ENCODE measurements around the gene DPEP3.

Gene DPEP3

GRCh38 chr16:67930678-67931211, 49.6 kb downstream of the DPEP3 start:
- DNase-seq (ENCODE audit: low read depth): no peak

- DNase-seq (ENCODE audit: low read depth): no peak
These were observed 50.1 kb downstream of the DPEP3 start for GRCh38 chr16:67930191-67930590.

DNA sequence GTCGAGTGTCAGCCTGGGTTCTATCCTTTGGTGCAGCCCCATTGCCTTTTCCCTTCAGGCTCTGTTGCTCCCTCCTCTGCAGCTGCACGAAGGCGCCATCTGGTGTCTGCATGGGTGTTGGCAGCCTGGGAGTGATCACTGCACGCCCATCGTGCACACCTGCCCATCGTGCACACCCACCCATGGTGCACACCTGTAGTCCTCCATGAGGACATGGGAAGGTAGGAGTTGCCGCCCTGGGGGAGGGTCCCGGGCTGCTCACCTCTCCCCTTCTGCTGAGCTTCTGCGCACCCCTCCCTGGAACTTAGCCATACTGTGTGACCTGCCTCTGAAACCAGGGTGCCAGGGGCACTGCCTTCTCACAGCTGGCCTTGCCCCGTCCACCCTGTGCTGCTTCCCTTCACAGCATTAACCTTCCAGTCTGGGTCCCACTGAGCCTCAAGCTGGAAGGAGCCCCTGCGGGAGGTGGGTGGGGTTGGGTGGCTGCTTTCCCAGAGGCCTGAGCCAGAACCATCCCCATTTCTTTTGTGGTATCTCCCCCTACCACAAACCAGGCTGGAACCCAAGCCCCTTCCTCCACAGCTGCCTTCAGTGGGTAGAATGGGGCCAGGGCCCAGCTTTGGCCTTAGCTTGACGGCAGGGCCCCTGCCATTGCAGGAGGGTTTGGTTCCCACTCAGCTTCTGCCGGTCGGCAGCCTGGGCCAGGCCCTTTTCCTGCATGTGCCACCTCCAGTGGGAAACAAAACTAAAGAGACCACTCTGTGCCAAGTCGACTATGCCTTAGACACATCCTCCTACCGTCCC, 51.5 kb downstream of the DPEP3 start:
- peak; percentile 45 for DNase-seq (ENCODE audit: low read depth)

DNA sequence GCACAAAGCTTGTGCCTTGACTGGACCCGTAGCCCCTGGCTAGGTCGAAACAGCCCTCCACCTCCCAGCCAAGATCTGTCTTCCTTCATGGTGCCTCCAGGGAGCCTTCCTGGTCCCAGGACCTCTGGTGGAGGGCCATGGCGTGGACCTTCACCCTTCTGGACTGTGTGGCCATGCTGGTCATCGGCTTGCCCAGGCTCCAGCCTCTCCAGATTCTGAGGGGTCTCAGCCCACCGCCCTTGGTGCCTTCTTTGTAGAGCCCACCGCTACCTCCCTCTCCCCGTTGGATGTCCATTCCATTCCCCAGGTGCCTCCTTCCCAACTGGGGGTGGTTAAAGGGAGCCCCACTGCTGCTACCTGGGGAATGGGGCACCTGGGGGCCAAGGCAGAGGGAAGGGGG, 52.2 kb downstream of the DPEP3 start:
- DNase-seq (ENCODE audit: low read depth): no peak

- DNase-seq (ENCODE audit: low read depth): no peak
These were observed 53.0 kb downstream of the DPEP3 start for GRCh38 chr16:67927131-67927941.

DNA sequence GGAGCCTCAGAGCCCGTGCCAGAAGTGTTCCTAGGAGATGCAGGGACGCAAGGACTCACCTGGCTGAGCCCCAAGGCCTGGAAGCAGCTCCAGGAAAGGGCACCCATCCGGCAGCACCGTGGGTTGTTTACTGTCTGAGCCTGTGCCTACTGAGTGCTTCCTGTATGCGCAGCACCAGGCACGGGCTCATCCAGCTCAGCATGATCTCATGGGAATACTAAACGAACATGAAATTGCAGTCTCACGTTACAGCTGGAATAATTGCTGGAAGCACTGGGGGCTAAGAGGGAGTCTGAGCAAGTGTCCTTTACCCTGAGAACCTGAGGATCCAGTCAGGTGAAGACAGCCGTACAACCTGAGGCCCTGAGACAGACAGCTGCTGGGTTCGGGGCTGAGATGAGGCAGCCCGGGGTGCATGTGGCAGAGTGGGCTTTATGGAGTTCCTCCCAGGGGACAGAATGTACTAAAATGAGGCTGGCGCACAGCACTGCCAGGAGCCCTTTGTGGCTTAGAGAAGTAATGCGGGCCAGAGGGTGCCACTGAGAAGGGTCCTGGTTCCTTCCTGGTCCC, 54.0 kb downstream of the DPEP3 start:
- DNase-seq (ENCODE audit: low read depth): no peak
